Measurements from ENCODE around the gene PPP1R1B.
"Not testable (repeated sequence)": the region's sequence is repeated elsewhere in the genome, so short reads cannot be mapped to it uniquely, and the experiment has no call there.

PPP1R1B gene

DNA sequence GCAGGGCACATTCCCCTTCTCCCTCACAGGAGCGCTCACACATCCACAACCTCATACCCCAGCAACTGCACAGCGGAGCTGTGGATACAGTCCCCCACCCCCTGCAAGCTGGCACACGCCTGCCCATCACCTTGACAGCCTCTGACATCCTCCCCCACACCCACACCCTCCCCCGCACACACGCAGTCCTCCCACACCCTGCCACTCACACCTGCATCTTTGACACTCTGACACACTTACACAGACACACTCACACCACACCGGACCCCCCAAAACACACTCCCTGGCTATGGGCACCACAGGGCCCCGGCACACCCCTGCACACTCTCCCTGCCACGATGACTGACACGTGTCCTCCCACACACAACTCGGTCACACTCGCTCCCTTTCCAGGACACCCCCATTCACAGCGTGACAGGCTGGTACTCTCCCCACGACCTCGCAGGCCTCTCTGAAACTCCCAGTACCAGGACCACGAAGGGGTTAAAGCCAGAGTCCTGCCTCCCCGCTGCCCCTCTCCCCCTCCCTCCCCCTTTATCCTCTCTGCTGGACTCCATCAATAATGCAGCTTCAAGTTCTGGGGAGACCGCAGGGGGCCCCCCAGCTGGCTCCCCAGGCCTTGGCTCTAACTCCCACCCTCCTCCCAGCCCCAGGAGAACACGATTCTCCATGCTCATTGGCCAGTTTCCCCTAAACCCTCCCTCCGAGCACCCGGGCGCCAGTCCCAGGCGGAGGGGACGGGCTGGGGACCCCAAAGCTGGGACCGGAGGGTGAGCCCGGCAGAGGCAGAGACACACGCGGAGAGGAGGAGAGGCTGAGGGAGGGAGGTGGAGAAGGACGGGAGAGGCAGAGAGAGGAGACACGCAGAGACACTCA is at the start of gene PPP1R1B:
Gene PPP1R1B (plus strand): TSS at position 782 of the 876 bp plus-strand sequence. CDS start 441 bp downstream, outside the sequence.
- DNase-seq: no peak

DNA sequence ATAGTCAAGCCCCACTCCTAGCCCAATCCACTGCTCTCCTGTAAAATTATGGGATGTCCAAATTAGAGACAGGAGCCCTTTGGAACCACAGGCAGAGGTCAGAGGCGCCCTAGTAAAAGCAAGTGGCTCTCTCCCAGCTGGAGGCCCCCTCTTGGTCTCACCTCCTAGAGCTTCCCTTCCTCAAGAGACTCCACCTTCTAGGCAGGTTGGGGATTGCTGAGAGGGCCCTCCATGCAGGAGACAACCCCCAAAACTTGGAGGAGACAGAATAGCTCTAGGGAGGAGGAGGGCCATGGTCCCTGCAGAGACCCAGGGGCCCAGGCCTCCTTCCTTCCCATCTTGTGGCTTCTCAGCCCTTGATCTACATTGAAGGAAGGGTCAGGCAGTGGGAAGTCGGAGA is 48.5 kb upstream of the PPP1R1B start:
- no peak for DNase-seq

DNA sequence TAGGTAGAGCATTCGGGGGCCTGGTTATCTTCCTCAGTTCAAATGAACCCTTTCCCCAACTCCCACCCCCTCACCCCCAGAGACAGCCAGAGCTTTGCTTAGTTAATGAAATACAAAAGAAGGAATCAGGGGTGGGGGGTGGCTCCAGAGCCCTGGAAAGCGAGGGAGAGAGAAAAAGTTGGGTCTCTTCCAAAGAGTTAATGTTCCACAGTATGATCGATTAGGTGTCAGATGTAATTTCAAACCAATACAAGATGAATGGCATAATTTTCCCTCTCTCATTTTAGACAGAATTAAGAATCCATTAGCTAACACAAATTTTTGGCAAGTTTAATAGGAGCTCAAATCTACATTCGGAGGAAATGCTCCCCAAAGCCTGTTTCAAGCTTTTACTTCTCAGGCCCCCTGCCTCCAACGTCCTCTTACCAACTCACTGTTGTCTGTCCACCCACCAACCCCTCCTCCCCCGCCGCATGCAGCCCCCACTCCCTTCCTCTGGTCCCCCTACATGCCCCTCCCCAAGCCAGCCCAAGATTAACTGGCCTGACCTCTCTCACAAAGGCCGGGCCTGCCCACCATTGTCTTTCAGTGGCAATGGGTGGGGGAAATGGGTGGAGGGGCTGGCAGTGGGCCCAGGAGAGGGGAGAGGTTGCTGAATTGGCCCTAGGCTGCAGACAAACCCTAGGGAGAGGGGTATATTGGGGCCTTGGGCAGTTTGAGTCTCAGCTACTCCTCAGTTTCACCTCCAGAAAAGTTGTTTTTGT is 47.3 kb upstream of the PPP1R1B start:
- peak; percentile 11 for DNase-seq

DNA sequence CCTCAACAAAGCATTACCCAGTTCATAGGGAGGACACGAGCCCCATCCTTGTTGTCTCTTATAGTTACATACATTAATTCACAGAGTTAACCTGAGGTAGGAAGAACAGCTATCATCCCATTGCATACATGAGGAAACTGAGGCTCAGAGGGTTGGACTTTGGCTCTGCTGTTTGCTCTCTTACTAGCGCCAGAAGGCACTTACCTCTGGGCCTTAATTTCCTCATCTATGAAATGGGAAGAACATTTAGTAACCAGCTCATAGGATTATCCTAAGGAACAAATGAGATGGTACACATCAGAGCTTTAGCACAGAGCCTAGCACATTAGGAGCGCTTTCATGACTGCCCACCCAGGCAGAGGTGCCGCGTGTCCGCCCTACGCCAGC is 46.7 kb upstream of the PPP1R1B start:
- no peak for DNase-seq

DNA sequence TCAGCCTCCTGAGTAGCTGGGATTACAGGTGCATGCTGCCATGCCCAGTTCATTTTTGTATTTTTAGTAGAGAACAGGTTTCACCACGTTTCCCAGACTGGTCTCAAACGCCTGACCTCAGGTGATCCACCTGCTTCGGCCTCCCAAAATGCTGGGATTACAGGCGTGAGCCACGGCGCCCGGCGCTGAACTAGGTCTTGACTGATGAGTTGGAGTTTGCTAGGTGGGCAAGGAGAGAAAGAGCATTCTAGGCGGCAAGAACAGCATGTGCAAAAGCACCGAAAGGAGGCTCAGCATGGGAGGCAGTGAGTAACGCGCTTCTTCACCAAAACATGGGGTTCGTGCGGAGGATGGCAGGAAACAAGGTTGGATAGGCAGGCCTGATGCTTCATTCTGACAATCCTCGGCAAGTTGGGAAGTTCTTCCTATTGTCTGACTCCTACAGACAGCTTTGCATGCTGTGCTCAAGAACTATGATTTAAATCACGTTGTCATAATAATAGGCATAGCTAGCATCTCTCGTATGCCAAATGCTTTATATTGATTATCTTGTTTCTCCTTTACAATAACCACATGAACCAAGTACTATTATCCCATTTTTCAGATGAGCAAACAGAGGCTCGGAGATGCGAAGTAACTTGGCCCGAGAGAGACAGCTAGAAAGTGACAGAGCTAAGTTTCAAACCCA is 45.5 kb upstream of the PPP1R1B start:
- no peak for DNase-seq

DNA sequence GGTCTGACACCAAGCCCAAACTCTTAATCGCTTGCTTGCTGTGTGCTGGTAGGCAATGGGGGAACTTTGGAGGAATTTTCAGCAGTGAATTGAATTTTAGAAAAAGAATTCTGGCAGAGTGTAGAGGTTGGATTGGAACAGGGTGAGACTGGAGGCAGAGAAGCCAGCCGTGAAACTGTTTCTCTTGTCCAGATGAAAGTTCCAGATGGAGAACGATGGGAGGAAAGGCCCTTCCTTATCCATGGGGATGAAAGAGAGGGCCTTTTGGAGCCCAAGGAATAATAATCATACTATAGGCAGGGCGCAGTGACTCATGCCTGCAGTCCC is 45.0 kb upstream of the PPP1R1B start:
- DNase-seq: no peak

DNA sequence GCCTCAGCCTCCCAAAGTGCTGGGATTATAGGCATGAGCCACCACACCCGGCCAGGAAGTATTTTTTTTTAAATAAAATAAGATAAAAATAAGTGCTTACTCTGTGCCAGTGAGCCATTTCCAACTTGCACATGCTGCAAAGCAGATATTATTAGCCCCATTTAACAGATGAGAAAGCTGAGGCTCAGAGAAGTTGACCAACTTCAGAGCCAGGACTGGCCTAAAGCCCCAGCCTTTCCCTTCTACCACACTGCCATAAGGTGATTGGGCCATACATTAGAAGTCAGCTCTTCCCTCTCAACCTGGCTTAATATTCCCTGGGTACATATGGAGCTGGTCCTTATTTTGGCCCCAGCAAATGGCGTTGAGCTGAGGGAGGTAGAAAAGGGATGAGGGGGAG is 44.1 kb upstream of the PPP1R1B start:
- no peak for DNase-seq

DNA sequence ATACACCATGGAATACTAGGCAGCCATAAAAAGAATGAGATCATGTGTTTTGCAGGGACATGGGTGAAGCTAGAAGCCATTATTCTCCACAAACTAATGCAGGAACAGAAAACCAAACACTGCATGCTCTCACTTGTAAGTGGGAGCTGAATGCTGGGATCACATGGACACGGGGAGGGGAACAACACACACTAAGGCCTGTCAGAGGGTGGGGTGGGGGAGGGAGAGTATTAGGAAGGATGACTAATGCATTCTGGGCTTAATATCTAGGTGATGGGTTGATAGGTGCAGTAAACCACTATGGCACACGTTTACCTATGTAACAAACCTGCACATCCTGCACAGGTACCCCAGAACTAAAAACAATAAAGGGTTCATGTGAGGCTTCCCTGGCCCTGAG is 36.6 kb upstream of the PPP1R1B start:
- not testable (repeated sequence) for DNase-seq

DNA sequence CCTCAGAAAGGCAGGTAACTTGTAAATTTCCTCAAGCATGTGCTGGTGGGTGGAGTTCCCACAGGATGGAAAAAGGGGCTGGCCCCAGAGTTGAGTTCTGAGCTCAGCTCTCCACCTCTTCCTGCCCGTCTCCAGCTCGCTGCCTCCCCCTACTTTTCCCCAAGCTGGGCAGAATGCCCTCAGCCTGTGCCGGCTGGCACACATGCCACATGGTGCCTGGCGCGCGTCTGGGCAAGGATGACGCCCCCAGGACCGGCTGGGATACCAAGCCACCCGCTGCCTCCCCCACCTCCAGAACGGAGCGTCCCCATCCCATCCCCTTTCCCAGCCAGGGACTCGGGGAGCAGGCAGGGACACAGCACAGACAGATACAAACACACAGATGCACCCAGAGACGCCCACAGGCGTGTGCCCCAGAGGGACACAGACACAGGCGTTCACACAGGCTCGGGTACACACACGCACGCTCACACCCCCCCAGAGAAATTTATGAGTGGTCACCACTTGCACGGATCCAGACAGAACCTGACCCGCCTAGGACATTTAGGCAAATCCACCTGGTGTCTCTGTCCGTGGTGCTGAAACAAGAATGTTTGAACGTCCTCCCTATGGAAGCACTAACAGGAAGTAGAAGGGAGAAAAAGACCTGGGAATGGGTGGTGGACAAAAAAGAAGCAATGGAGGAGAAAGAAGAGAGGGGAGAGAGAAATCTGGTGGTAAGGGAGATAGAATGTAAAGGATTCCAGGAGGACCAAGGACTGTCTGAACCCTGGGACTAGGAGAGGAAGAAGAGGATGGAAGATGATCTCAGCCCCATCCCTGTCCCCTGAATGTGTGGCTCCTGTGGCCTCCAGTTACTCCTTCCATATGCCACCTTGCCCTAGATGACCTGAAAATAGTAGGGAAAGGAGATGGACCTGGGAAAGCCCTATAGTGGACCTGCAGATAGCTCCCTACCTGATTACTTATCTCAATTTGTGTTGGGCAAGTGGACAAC is 34.5 kb upstream of the PPP1R1B start:
- DNase-seq: no peak

DNA sequence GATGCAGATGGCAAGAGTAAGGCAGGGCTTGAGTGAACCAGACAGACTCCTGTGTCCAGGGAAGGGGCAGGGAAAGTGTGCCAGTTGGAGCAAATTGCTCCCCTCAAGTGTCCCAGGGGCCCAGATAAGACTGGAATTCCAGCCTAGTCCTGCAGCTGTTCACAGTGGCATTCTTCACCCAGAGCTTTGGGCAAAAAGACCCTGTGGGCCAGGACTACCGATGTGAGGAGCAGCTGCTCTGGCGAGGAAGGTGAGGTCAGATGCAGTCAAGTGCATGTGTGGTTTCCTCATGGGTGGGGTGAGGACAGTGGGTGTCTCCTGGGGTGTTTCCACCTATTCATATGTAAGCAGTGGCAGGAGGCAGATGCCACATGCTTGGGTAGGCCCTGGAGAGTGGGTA is 33.4 kb upstream of the PPP1R1B start:
- no peak for DNase-seq

DNA sequence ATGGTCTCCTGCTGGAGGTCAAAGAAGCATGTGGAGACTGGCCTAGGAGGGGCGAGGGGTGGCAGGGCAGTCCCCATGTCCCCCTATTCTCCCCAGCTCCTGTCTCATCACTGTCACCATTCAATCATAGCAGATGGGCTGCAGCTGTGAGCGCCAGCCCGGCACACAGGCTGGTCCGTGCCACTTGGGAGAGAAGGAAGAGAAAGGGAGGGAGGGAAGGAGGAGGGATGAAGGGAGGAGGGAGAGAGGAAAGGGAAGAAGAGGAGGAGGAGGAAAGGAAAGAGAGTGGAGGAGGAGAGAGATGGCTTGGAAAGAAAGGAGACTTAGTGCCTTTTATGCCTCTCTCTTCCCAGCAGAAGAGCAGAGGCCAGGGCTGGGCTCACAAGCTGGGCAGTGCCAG is 31.5 kb upstream of the PPP1R1B start:
- no peak for DNase-seq

DNA sequence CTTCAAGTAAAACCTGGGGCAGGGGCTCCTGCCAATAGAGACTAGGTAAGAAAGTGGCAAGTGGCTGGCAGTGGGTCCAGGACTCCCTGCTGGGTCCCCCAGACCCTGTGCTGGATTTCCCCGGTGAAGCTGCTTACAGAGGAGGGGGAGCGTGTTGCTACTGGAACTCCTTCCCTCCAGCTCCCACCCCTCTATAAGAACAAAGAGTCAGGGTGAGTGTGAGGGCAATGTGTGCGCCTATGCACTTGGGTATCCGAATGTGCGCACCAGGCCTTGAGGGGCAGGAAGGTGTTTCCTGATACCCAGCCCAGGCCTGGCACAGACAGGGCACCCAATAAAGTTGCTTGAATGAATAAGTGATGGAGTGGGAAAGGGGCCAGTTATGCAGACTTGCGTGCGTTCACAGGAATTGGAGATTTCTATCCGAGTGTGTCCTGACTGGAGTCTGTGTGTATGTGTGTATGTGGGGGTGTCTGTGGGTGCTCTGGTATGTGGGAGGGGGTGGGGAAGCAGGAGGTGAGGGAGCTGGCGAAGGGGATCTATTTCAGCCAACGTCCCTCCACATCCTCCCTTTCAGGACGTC is 30.7 kb upstream of the PPP1R1B start:
- DNase-seq: no peak

DNA sequence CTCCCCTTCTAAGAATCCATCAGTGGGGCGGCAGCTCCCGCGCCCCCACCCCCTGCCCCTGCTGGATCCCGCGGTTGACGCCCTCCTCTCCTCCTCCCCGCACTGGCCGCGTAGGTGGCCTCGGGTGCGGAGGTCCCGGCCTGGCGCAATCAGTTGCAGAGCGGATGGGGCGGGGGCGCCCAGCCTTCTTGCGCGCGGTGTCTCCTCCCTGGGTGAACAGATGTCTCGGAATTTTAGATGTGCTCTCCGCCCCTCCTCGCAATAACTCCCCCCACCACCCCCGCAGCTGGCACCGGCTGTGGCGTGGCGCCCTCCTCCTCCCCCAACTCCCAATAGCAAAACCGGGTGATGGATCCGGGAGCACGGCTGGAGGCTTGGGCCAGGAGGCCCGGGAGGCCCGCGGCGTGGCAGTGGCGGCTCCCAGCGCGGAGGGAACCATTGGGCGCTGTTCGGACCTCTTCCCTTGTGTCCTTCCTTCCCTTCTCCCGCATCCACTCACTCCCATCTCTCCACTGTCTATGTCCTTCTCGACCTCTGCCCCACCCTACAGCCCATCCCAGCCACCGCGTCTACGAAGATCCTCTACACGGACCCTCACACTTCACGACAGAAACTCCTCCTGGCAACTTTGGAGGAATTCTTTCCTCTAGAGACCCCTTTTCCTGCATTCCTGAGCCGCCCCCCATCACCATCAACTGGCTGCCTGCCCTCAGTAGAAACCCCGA is 30.0 kb upstream of the PPP1R1B start:
- DNase-seq: no peak

DNA sequence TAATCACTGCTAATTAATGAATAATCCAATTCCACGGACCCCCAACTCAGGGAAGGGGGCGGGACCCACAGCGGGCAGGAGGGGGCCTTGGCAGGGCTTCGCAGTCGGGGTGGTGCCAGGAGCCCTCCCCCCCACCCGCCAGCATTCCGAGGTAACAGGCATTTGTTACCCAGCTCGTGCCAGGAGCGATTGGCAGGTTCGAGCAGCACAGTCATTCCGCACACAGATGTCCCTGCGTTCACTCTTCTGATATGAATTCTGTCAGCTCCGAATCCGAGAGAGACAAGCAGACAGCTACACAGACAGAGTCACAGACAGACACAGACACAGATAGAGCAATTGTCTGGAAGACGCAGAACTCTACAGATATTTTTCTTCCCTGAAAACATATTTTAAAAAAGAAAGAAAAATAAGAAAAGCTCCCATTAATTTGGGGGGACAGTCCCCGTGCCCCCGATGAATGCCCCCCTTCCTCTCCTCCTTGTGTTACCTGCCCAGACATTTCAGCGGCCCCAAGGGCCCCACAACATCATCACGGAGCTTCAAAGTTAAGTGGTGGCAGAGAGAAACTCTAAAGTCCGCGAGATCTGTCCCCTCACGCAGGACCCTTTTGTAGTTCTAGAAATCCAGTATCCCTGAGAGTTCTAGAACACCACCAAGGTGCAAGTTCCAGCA is 29.2 kb upstream of the PPP1R1B start:
- DNase-seq: no peak

DNA sequence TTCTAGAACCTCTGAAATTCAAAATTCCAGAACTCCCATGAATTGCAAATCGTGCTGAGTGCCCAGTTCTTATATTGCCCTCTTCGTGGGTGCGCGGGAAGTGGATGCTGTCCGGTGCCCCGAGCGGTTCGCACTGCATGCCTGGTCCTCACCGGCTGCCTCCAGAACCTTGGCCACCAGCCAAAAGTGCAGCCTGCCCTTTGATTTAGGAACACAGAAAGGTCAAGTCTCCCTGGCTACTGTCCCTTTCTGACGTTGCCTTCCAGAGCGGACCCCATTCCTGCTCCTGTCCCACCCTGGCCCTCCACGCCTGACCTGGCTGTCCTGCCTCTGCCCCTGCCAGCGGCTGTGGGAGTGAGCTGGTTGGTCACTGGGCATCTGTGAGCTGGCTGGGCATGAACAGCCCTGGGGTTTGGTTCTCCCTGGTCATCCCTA is 28.7 kb upstream of the PPP1R1B start:
- DNase-seq: no peak

DNA sequence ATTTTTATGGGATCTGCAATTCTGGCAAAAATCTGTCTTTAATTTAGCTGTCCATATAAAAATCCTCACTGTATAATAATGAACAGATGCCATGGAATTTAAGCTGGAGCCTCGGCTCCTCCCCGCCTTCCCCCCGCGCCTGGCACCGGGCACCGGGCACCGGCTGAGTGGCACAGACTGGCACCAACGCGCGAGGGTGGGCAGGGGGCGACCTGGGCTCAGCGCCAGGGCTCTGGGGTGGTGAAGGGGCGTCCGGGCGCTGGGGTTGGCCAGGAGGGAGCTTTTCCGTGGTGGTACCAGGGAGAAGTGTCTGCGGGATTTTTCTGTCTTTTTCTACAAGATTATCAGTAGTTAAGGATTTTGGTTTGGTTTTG is 28.1 kb upstream of the PPP1R1B start:
- DNase-seq: no peak

DNA sequence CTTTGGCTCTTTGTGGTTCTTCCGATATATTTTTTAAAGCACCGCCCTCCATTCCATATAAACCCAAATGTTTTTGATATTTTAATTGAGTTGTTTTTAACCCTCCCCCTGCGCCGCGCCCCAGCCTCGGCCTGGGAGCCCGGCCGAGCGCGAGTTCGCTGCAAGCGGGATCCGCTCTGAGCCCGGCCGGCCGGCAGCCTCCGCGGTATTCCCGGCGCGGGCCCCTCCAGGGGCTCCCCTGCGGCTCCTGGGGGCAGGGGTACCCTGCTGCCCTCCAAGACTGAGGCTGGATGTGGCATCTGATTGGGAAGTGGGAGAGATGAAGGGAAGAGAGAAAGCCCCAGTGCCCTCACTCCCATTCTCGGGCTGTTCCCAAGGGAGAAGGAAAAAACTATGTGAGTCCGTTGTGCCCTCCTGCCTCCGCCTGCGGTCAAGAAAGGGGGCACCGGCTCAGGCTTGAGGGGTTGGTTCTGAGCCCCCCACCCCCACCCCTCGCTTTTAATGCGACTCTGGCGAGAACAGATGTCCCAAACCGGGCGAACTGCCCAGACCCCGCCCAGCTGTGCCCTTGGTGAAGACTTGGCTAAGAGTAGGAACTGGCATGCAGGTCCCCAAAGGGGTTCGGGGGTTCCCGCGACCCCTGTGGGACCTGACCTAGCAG is 27.6 kb upstream of the PPP1R1B start:
- DNase-seq: peak; percentile 4

DNA sequence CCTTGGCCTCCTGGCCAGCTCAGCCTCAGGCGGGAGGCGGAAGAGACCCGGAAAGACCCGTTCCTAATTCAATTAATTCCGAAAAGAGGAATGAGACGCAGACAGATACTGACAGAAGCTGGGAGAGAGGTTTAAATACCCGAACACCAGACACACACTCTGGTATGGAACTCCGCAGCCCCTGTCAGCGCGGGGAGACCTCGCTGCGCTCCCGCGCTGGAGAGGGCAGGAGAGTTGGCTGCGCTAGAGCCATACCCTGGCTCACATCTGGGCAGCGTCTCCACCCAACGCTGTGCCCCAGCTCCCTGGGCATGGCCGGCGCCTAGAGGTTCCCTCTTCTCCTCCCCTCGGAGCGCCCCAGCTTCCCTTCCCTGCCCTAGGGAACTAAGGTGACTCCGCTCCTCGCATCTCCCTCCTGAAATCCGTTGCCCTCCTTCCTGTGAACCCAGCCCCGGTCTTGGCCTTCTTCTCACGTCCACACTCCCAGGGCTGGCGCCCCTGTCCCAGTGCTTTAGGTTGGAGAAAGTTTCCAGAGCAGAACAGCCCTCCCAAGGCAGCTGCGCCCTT is 27.0 kb upstream of the PPP1R1B start:
- DNase-seq: no peak

DNA sequence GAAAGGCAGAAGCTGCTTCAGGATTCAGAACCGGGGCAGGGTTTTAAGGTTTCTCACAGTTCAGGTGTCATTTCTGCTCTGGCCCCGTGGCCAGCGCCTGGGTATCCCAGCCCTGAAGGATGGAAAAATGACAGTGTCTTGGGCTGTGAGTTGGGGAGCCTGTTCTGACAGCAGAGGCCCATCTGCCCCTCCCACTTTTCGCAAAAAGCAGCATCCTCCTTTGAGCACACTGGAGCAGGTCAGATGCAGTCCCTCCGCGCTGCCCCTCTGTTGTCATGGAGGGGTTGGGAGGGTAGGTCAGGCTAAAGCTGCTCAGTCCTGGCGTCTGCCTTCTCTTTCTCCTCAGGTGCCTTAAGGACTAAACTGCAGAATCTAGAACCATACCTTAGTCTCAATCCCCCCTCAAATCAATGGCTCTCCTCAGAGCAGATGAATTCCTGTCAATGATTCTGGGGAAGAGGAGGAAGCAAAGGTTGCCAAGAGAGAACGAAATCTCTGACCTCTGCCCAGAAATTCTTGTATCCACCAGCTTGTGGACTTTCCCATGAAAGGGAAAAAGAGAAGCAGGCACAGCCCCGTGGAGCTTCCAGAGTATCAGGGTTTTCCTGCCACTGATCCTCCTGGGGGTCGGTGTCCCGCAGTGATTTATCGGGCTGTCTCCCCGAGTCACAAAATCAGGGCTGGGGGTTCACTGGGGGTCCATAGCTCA is 26.3 kb upstream of the PPP1R1B start:
- no peak for DNase-seq

Measured in NCI-H2227 treated with DMSO at 0.1 percent for 48 hours (cell line).